ENCODE measurements around the gene HOXD4.

Gene HOXD4

DNA sequence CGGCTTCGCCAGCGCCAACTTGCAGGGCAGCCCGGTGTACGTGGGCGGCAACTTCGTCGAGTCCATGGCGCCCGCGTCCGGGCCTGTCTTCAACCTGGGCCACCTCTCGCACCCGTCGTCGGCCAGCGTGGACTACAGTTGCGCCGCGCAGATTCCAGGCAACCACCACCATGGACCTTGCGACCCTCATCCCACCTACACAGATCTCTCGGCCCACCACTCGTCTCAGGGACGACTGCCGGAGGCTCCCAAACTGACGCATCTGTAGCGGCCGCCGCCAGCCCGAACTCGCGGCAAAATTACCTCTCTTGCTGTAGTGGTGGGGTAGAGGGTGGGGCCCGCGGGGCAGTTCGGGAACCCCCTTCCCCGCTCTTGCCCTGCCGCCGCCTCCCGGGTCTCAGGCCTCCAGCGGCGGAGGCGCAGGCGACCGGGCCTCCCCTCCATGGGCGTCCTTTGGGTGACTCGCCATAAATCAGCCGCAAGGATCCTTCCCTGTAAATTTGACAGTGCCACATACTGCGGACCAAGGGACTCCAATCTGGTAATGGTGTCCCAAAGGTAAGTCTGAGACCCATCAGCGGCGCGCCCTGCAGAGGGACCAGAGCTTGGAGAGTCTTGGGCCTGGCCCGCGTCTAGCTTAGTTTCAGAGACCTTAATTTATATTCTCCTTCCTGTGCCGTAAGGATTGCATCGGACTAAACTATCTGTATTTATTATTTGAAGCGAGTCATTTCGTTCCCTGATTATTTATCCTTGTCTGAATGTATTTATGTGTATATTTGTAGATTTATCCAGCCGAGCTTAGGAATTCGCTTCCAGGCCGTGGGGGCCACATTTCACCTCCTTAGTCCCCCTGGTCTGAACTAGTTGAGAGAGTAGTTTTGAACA lies 20.9 kb downstream of the HOXD4 start (continued):
- TF ChIP-seq, protein P1, sequence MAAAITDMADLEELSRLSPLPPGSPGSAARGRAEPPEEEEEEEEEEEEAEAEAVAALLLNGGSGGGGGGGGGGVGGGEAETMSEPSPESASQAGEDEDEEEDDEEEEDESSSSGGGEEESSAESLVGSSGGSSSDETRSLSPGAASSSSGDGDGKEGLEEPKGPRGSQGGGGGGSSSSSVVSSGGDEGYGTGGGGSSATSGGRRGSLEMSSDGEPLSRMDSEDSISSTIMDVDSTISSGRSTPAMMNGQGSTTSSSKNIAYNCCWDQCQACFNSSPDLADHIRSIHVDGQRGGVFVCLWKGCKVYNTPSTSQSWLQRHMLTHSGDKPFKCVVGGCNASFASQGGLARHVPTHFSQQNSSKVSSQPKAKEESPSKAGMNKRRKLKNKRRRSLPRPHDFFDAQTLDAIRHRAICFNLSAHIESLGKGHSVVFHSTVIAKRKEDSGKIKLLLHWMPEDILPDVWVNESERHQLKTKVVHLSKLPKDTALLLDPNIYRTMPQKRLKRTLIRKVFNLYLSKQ (tag by site-specific recombination; IDR thresholded peaks at IDR 0.05; ENCODE audit: borderline replicate concordance) = no peak

DNA sequence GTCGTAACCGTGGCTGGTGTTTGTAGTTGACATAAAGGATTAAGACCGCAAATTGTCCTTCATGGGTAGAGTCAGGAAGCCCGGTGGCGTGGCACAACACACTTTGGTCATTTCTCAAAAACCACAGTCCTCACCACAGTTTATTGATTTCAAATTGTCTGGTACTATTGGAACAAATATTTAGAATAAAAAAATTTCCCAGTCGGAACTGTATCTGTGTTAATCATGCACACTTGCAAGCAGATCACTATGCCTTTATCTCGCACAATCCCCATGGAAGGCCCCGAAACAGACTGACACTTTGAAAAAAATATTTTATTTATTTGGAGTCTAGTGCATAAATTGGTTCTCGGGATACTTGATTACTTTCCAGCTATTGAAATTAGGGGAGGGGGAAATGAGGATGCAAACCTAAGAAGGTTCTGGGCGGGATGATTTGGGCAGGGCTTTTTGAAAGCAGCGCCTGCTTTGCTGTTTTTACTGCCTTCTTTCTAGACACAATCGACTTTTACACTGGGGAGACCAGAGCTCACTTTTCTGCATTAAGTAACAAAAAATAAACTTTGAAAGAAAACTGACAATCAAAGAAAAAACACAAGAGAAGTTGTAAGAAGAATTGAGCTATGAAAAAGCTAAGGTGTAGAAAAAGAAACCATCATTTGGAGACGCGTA lies 21.7 kb downstream of the HOXD4 start:
- Histone ChIP-seq H3K9me3 (ENCODE audit: control insufficient read depth, insufficient read depth, low read depth, low read length) (no peaks in the 10 kb centered on the region), H3K4me3 (ENCODE audit: low read depth, low read length) (no peak overlapping the region), H3K4me1 (ENCODE audit: control insufficient read depth, insufficient read depth, low read length) (no peaks in the 10 kb centered on the region), H3K27ac (ENCODE audit: extremely low read depth, low read depth, low read length) (no peak overlapping the region), H3K36me3 (ENCODE audit: control insufficient read depth in 2 of 2, insufficient read depth in 1 of 2, low read length in 2 of 2) (peaks cover 0 to 23% of the 10 kb centered on the region in 2 experiments; a peak in 2 of 3 replicates)
- ChIA-PET POLR2A (no interaction called here), CTCF (interaction anchor here (0.8 to 1.7 kb wide), 2 partner anchors 22 to 282 kb away, joined by 3 to 6 read pairs; no protein-coding TSS in a partner anchor)
- TF ChIP-seq, protein P2, sequence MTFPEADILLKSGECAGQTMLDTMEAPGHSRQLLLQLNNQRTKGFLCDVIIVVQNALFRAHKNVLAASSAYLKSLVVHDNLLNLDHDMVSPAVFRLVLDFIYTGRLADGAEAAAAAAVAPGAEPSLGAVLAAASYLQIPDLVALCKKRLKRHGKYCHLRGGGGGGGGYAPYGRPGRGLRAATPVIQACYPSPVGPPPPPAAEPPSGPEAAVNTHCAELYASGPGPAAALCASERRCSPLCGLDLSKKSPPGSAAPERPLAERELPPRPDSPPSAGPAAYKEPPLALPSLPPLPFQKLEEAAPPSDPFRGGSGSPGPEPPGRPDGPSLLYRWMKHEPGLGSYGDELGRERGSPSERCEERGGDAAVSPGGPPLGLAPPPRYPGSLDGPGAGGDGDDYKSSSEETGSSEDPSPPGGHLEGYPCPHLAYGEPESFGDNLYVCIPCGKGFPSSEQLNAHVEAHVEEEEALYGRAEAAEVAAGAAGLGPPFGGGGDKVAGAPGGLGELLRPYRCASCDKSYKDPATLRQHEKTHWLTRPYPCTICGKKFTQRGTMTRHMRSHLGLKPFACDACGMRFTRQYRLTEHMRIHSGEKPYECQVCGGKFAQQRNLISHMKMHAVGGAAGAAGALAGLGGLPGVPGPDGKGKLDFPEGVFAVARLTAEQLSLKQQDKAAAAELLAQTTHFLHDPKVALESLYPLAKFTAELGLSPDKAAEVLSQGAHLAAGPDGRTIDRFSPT (tag by site-specific recombination; IDR thresholded peaks at IDR 0.05) = no peak
- no peak for TF ChIP-seq ZNF169 (tag by site-specific recombination; IDR thresholded peaks at IDR 0.05)
- no peak for TF ChIP-seq ZNF140 (tag by site-specific recombination; IDR thresholded peaks at IDR 0.05)
- TF ChIP-seq ZNF16 (tag by site-specific recombination; IDR thresholded peaks at IDR 0.05; ENCODE audit: low read depth) = no peak
- no peak for TF ChIP-seq ZNF561 (tag by site-specific recombination; IDR thresholded peaks at IDR 0.05; ENCODE audit: borderline replicate concordance)
- TF ChIP-seq ZNF843 (tag by site-specific recombination; IDR thresholded peaks at IDR 0.05) = no peak
- TF ChIP-seq ZNF548 (tag by site-specific recombination; IDR thresholded peaks at IDR 0.05) = no peak
- TF ChIP-seq ZIC2 (tag by site-specific recombination; IDR thresholded peaks at IDR 0.05) = no peak
- TF ChIP-seq, protein P3, sequence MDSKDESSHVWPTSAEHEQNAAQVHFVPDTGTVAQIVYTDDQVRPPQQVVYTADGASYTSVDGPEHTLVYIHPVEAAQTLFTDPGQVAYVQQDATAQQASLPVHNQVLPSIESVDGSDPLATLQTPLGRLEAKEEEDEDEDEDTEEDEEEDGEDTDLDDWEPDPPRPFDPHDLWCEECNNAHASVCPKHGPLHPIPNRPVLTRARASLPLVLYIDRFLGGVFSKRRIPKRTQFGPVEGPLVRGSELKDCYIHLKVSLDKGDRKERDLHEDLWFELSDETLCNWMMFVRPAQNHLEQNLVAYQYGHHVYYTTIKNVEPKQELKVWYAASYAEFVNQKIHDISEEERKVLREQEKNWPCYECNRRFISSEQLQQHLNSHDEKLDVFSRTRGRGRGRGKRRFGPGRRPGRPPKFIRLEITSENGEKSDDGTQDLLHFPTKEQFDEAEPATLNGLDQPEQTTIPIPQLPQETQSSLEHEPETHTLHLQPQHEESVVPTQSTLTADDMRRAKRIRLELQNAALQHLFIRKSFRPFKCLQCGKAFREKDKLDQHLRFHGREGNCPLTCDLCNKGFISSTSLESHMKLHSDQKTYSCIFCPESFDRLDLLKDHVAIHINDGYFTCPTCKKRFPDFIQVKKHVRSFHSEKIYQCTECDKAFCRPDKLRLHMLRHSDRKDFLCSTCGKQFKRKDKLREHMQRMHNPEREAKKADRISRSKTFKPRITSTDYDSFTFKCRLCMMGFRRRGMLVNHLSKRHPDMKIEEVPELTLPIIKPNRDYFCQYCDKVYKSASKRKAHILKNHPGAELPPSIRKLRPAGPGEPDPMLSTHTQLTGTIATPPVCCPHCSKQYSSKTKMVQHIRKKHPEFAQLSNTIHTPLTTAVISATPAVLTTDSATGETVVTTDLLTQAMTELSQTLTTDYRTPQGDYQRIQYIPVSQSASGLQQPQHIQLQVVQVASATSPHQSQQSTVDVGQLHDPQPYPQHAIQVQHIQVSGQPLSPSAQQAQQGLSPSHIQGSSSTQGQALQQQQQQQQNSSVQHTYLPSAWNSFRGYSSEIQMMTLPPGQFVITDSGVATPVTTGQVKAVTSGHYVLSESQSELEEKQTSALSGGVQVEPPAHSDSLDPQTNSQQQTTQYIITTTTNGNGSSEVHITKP (tag by site-specific recombination; IDR thresholded peaks at IDR 0.05) = no peak

DNA sequence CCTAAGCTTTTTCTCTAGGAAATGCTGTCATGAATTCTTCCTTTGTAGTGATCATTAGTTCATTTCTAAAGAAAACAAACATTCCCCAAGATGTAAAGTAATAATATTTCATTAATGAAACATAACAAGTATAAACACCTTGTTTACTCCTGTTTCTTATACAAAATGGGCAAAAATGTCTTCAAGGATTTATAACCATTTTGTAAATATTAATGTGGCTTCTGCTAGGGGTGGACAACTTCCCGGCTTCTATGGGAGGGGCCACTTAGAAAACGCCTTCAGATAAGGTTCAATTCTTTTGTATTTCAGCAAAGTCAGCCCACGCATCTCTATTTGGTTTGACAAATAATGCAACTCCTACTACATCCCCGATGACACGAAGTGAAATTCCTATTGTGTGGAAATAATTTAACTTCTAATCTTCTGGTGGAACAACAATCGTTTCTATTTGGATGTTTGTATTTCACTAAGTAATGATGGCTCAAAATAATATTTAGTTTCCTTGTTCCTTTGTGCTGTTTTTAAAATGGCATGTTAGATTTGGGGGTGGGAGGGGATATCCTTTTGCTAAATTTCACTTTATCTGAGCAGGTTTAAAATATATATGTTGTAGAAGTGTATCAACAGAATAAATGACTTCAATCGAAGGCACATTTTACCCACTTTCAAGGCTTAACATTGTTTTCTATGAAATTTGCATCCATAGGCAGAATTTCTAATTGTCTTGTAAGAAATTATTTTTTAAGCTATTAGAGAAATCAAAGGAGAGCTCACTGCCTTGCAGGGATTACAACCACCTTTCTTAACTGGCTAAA lies 22.4 kb downstream of the HOXD4 start:
- Histone ChIP-seq H3K9me3 (ENCODE audit: control insufficient read depth, insufficient read depth, low read depth, low read length) (no peaks in the 10 kb centered on the region), H3K4me1 (ENCODE audit: control insufficient read depth, insufficient read depth, low read length) (no peaks in the 10 kb centered on the region), H3K27ac (ENCODE audit: extremely low read depth, low read depth, low read length) (no peak overlapping the region), H3K36me3 (ENCODE audit: control insufficient read depth in 2 of 2, insufficient read depth in 1 of 2, low read length in 2 of 2) (peaks cover 0 to 23% of the 10 kb centered on the region in 2 experiments; a peak in 1 of 3 replicates), H3K4me3 (ENCODE audit: low read depth, low read length) (no peak overlapping the region)
- POLR2A ChIA-PET = no interaction called here
- CTCF ChIA-PET = interaction anchor here (0.8 to 1.0 kb wide), 2 partner anchors 23 to 47 kb away, joined by 3 read pairs; no protein-coding TSS in a partner anchor
- TF ChIP-seq ZFHX2 (tag by site-specific recombination; conservative IDR thresholded peaks at IDR 0.05) (0 out of 2 replicates have a peak, but pooled peaks have one; percentile 13), KLF1 (tag by site-specific recombination; IDR thresholded peaks at IDR 0.05) (no peak)
